SK-N-SH treated with all-trans-retinoic acid at 6 μM for 48 hours (cell line): ENCODE results near the gene AP3D1.
"Not testable (repeated sequence)": the region's sequence is repeated elsewhere in the genome, so short reads cannot be mapped to it uniquely, and the experiment has no call there.

ENCODE experiments used
- ATAC-seq: fragments of 200-7000 bp; cut with Tn5 transposase; 3 replicates; pipeline ENCODE4 v1.9.1; 2020; ENCODE audit warnings: mild to moderate bottlenecking, moderate library complexity
- ARNTL ChIP-seq: fragments of 450-650 bp; formaldehyde crosslinking; IDR thresholded peaks from 2 replicates; pipeline ENCODE4 v1.5.0; 2020; ENCODE audit warnings: low read depth, mild to moderate bottlenecking, moderate library complexity, borderline replicate concordance
- BACH2 ChIP-seq: fragments of 250-450 bp; sonication (Bioruptor Pico); IDR thresholded peaks from 2 replicates; pipeline ENCODE4 v1.9.0; 2021; ENCODE audit warnings: mild to moderate bottlenecking, borderline replicate concordance
- CREB5 ChIP-seq: fragments of 250-450 bp; sonication (Bioruptor Pico); IDR thresholded peaks from 2 replicates; pipeline ENCODE4 v1.5.1; 2020; ENCODE audit warnings: low read depth, mild to moderate bottlenecking, moderate library complexity
- CSDC2 ChIP-seq: fragments of 250-450 bp; sonication (Bioruptor Pico); IDR thresholded peaks from 2 replicates; pipeline ENCODE4 v1.5.0; 2020; ENCODE audit warnings: mild to moderate bottlenecking, moderate library complexity
- CSRNP3 ChIP-seq: fragments of 250-450 bp; sonication (Bioruptor Pico); IDR thresholded peaks from 2 replicates; pipeline ENCODE4 v1.5.1; 2021; ENCODE audit warnings: mild to moderate bottlenecking, moderate library complexity
- ESRRG ChIP-seq: fragments of 250-450 bp; sonication (Bioruptor Pico); IDR thresholded peaks from 2 replicates; pipeline ENCODE4 v1.6.1; 2021; ENCODE audit warnings: mild to moderate bottlenecking
- GLIS3 ChIP-seq: fragments of 250-450 bp; sonication (Bioruptor Pico); IDR thresholded peaks from 2 replicates; pipeline ENCODE4 v1.5.0; 2020; ENCODE audit warnings: mild to moderate bottlenecking, moderate library complexity
- ISL1 ChIP-seq: fragments of 250-450 bp; sonication (Bioruptor Pico); IDR thresholded peaks from 2 replicates; pipeline ENCODE4 v2.1.2; 2022; ENCODE audit warnings: mild to moderate bottlenecking, moderate library complexity
- OSR1 ChIP-seq: fragments of 250-450 bp; sonication (Bioruptor Pico); IDR thresholded peaks from 2 replicates; pipeline ENCODE4 v1.8.0; 2022; ENCODE audit warnings: moderate library complexity, mild to moderate bottlenecking, inconsistent platforms
- POU6F1 ChIP-seq: fragments of 250-450 bp; sonication (Bioruptor Pico); IDR thresholded peaks from 2 replicates; pipeline ENCODE4 v1.8.0; 2021; ENCODE audit warnings: low read depth, mild to moderate bottlenecking, moderate library complexity, borderline replicate concordance
- PPARA ChIP-seq: fragments of 250-450 bp; sonication (Bioruptor Pico); IDR thresholded peaks from 2 replicates; pipeline ENCODE4 v1.5.0; 2020; ENCODE audit warnings: mild to moderate bottlenecking, borderline replicate concordance
- RARB ChIP-seq: fragments of 250-450 bp; sonication (Bioruptor Pico); IDR thresholded peaks from 2 replicates; pipeline ENCODE4 v1.8.0; 2021; ENCODE audit warnings: mild to moderate bottlenecking, moderate library complexity
- SNAI2 ChIP-seq: fragments of 250-450 bp; sonication (Bioruptor Pico); IDR thresholded peaks from 2 replicates; pipeline ENCODE4 v1.5.0; 2020; ENCODE audit warnings: mild to moderate bottlenecking, moderate library complexity
- TCF4 ChIP-seq: fragments of 250-450 bp; sonication (Bioruptor Pico); IDR thresholded peaks from 2 replicates; pipeline ENCODE4 v1.8.0; 2021; ENCODE audit warnings: mild to moderate bottlenecking, moderate library complexity, borderline replicate concordance
- TOX ChIP-seq: fragments of 250-450 bp; sonication (Bioruptor Pico); IDR thresholded peaks from 2 replicates; pipeline ENCODE4 v1.8.0; 2021; ENCODE audit warnings: mild to moderate bottlenecking, moderate library complexity, borderline replicate concordance
- TSHZ2 ChIP-seq: fragments of 250-450 bp; sonication (Bioruptor Pico); IDR thresholded peaks from 2 replicates; pipeline ENCODE4 v1.5.0; 2020; ENCODE audit warnings: mild to moderate bottlenecking, moderate library complexity
- ZC3H10 ChIP-seq: fragments of 250-450 bp; sonication (Bioruptor Pico); IDR thresholded peaks from 2 replicates; pipeline ENCODE4 v1.5.1; 2021; ENCODE audit warnings: mild to moderate bottlenecking, moderate library complexity
- ZFP3 ChIP-seq: fragments of 250-450 bp; sonication (Bioruptor Pico); IDR thresholded peaks from 2 replicates; pipeline ENCODE4 v1.5.0; 2020; ENCODE audit warnings: mild to moderate bottlenecking, moderate library complexity
- ZNF70 ChIP-seq: fragments of 450-650 bp; formaldehyde crosslinking; IDR thresholded peaks from 2 replicates; pipeline ENCODE4 v1.5.0; 2020; ENCODE audit warnings: mild to moderate bottlenecking, moderate library complexity
- ZNF8 ChIP-seq: fragments of 450-650 bp; formaldehyde crosslinking; IDR thresholded peaks from 2 replicates; pipeline ENCODE4 v1.5.0; 2020; ENCODE audit warnings: mild to moderate bottlenecking, moderate library complexity

AP3D1 gene

GRCh38 chr19:2096480-2097202 lies 54.7 kb downstream of the AP3D1 start, which contains the start of gene IZUMO4:
IZUMO4 (plus strand) TSS chr19:2096915; CDS start chr19:2096946, 31 bp downstream.
- TF ChIP-seq SNAI2 (CRISPR knock-in tag) (no peak), TCF4 (CRISPR knock-in tag) (no peak), BACH2 (CRISPR knock-in tag) (no peak), PPARA (CRISPR knock-in tag) (no peak), ZNF8 (no peak), POU6F1 (no peak), TSHZ2 (CRISPR knock-in tag) (no peak), CSDC2 (CRISPR knock-in tag) (no peak), RARB (CRISPR knock-in tag) (no peak), ZFP3 (CRISPR knock-in tag) (no peak), ZNF70 (CRISPR knock-in tag) (no peak), CSRNP3 (no peak), ARNTL (CRISPR knock-in tag) (no peak), ISL1 (CRISPR knock-in tag) (no peak), OSR1 (no peak), ZC3H10 (no peak), ESRRG (CRISPR knock-in tag) (no peak), CREB5 (CRISPR knock-in tag) (no peak), TOX (CRISPR knock-in tag) (no peak), GLIS3 (CRISPR knock-in tag) (no peak)
- ATAC-seq: peak; percentile 95

- TF ChIP-seq RARB (CRISPR knock-in tag) (no peak), GLIS3 (CRISPR knock-in tag) (0 out of 2 replicates have a peak, but pooled peaks have one; percentile 43), ZFP3 (CRISPR knock-in tag) (0 out of 2 replicates have a peak, but pooled peaks have one; percentile 67), ESRRG (CRISPR knock-in tag) (no peak), OSR1 (no peak)
- peak; percentile 50 for ATAC-seq
Measured at GRCh38 chr19:2096034-2096479, 55.3 kb downstream of the AP3D1 start, which contains the start of gene MOB3A. MOB3A (minus strand) TSS chr19:2096326; CDS start chr19:2078560, 17,766 bp downstream.

- not testable (repeated sequence) for ATAC-seq
Measured at GRCh38 chr19:2091926-2092525, 59.3 kb downstream of the AP3D1 start.

GRCh38 chr19:2089727-2090053 lies 61.7 kb downstream of the AP3D1 start:
- no peak; the same call in 2 of the 3 replicates for ATAC-seq
- no peak for TF ChIP-seq TCF4 (CRISPR knock-in tag)
- no peak for TF ChIP-seq TOX (CRISPR knock-in tag)
- TF ChIP-seq TSHZ2 (CRISPR knock-in tag): no peak
- TF ChIP-seq PPARA (CRISPR knock-in tag): no peak
- no peak for TF ChIP-seq CSDC2 (CRISPR knock-in tag)
- no peak for TF ChIP-seq BACH2 (CRISPR knock-in tag)
- TF ChIP-seq OSR1: no peak
- TF ChIP-seq GLIS3 (CRISPR knock-in tag): no peak
- no peak for TF ChIP-seq ESRRG (CRISPR knock-in tag)
- TF ChIP-seq CSRNP3: no peak
- no peak for TF ChIP-seq ZC3H10
